HFF-Myc (cell line): ENCODE measurements around the gene DBNDD1.

Experiments used
- DNase-seq: peaks from one replicate; pipeline ENCODE4 v3.0.0-alpha.2; 2011; ENCODE audit warnings: low read depth; ENCODE audit errors: extremely low read depth
- H3K4me3 ChIP-seq: replicated peaks from 2 replicates; pipeline ENCODE4 v1.5.1; 2011; ENCODE audit warnings: low read depth, mild to moderate bottlenecking, control low read depth, low read length
- TF ChIP-seq, protein P1 (sequence below): IDR thresholded peaks from 2 replicates; pipeline ENCODE4 v1.5.1; 2012; ENCODE audit warnings: mild to moderate bottlenecking, low read depth, low read length, control low read depth; ENCODE audit errors: missing control alignments

The DBNDD1 gene

DNA sequence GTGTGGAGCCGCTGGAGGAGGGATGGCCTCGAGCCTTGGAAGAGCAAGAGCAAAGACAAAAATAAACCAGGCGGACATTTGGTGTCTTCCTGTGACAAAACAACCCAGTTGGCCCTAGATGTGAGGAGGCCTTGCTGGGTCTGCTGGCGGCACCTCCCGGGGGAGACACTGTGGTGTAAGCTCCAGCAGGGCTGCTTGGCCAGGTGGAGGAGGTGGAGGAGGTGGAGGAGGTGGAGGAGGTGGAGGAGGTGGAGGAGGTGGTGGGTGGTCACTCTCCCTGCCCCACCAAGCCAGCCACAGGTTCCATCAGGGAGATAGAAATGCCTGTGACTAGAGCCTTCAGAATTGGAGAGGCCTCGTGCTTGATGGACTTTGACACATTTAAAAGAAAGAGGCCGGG, 32.1 kb downstream of the DBNDD1 start:
- no peak for DNase-seq
- no peak overlapping the region for H3K4me3 ChIP-seq

DNA sequence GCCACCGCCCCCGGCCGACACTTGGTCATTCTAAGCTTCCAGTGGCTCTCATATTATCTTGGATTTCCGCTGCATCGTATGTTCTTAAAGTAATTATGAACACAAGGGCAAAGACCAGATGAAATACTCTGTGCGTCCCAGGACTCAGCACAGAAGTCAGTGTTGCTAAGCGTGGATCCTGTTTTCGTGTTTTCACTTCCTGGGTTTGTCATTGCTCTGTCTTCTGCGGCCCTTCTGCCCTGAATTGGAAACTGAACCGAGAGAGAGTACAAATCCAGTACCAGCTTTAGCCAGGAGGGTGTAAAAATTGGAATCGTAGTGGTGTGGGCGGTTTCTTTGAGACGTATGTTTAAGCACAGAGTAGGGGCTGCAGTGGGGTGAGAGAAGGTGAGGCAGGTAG, 32.7 kb downstream of the DBNDD1 start:
- DNase-seq: no peak
- TF ChIP-seq, protein P1, sequence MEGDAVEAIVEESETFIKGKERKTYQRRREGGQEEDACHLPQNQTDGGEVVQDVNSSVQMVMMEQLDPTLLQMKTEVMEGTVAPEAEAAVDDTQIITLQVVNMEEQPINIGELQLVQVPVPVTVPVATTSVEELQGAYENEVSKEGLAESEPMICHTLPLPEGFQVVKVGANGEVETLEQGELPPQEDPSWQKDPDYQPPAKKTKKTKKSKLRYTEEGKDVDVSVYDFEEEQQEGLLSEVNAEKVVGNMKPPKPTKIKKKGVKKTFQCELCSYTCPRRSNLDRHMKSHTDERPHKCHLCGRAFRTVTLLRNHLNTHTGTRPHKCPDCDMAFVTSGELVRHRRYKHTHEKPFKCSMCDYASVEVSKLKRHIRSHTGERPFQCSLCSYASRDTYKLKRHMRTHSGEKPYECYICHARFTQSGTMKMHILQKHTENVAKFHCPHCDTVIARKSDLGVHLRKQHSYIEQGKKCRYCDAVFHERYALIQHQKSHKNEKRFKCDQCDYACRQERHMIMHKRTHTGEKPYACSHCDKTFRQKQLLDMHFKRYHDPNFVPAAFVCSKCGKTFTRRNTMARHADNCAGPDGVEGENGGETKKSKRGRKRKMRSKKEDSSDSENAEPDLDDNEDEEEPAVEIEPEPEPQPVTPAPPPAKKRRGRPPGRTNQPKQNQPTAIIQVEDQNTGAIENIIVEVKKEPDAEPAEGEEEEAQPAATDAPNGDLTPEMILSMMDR: no peak
- no peak overlapping the region for H3K4me3 ChIP-seq

More for the DNA sequence above, 32.1 kb downstream of the DBNDD1 start:
- TF ChIP-seq, protein P1: no peak

DNA sequence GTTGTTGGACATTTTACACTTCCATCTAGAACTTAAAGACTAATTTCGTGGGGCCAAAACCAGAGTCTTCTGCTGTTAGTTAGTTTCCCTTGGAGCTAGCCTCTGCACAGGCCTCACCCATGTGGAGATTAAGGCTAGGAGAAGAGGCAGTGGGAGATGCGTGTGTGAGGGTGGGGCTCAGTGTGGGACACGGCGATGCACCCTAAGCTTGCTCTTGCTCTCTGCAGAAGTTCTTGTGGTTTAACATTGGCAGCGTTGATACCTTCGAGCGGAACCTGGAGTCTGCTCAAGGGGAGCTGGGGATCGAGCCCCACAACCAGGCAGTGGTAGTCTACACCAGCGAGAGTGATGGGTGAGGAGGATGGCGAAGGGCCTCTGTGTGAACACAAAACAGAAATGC, 34.0 kb downstream of the DBNDD1 start:
- no peak overlapping the region for H3K4me3 ChIP-seq
- no peak for DNase-seq
- TF ChIP-seq, protein P1: no peak

DNA sequence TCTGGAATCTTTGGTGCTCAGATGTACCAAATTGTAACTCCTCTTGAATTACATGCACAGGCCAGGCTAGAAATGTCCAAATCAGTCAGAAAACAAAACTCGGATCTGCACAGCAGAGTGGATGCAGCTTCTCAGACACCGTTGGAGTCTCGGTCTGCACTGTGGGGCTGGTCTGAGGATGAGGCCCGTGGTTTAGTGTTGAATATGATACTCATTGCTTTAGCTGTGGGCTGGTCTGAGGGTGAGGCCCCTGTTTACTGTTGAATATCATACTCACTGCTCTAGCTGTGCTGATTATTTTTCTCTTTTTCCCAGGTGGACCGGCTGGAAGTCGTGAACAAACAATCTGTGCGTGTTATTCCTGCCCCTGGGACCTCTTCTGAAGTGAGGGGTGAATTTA, 35.0 kb downstream of the DBNDD1 start:
- TF ChIP-seq, protein P1: no peak
- H3K4me3 ChIP-seq: no peak overlapping the region
- no peak for DNase-seq

DNA sequence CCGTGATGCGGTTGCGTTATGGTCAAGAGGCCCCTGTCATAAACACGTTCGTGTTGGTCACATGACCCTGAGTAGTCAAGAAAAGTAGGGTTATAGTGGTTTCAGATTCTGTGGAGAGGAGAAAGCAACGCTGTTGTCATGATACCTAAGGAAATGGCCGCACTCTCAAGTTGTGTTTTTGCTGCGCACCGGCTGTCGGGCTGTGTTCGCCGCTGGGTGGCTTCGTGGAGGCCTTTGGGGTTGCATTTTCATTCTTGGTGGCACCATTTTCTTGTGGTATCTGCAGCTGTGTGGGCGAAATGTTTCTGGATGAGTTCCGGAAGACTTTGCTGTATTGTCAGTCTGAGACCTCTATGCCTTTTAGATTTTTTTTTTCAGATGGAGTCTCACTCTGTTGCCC, 35.7 kb downstream of the DBNDD1 start:
- DNase-seq: no peak
- no peak overlapping the region for H3K4me3 ChIP-seq
- TF ChIP-seq, protein P1: no peak

DNA sequence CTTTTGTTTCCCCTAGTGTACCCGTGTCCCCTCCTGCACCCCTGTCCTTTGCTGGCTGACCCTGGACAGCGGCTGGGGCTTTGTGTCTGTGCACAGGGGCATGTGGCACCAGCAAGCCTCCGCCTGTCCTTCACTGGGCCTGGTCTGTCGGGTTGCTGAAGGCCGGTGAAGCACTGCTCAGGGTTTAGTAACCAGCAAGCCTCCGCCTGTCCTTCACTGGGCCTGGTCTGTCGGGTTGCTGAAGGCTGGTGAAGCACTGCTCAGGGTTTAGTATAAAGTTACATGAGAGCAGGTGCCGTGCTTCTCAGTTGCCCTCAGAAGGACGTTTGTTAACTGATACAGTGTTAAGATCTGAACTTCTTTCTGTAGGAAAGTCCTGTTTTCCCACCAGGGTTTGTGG, 36.9 kb downstream of the DBNDD1 start:
- DNase-seq: no peak
- H3K4me3 ChIP-seq: no peak overlapping the region
- TF ChIP-seq, protein P1: no peak

DNA sequence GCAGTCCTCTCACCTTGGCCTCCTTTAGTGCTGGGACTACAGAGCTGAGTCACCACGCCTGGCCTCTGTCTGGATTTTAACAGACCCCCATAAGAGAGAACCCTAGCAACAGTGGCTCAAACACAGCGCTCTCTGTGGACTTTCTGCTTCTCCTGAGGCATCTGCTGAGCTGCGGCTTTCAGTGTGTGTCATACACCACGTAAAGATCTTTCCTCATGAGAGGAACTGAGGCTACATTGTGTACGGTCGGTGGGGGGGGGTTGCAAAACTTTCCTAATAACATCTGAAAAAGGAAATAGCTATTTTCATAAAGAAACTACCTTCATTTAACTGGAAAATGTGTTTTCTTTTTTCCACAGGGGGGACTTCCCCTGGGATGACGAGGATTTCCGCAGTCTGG, 37.8 kb downstream of the DBNDD1 start:
- no peak overlapping the region for H3K4me3 ChIP-seq
- no peak for DNase-seq
- TF ChIP-seq, protein P1: no peak
